Pancreas (tissue), 10 donors: Measurements from ENCODE around the gene PDGFA. TPM values are rescaled to one million over a fixed set of nuclear protein-coding genes. Genes with fewer than 3 reads are reported as not detected.

Experiments used
- ATAC-seq, 4 donors: fragments of 200-7000 bp; cut with Tn5 transposase; one replicate each; pipeline versions ENCODE4 v1.8.0 to v1.9.1; 2020; ENCODE audit warnings: mild to moderate bottlenecking in 4 of 4, moderate library complexity in 4 of 4
- DNase-seq, 6 donors: peaks; one replicate each; pipeline ENCODE4 v3.0.0-alpha.2; 2020
- FAIRE-seq: peaks from 2 replicates; lab custom pipeline; 2012; peaks lifted over from hg19 to GRCh38; lab: Jason Lieb, UNC
- H3K27ac ChIP-seq, 4 donors: fragments of 200-600 bp; sonication (generic); 1 replicate in 3 of 4; 2 replicates in 1 of 4; pipeline versions ENCODE4 v1.5.0 to v1.8.0; 2020
- H3K27me3 ChIP-seq, 4 donors: fragments of 200-600 bp; one replicate each; pipeline ENCODE4 v1.8.0; 2021
- H3K36me3 ChIP-seq, 3 donors: fragments of 200-600 bp; sonication (generic) in 1 of 3; one replicate each; pipeline versions ENCODE4 v1.5.0 to v1.8.0; 2020 to 2021
- H3K4me1 ChIP-seq, 3 donors: fragments of 200-600 bp; one replicate each; pipeline ENCODE4 v1.8.0; 2021
- H3K4me3 ChIP-seq, 4 donors: fragments of 200-600 bp; sonication (generic) in 2 of 4; one replicate each; pipeline versions ENCODE4 v1.5.0 to v1.8.0; 2020 to 2021
- H3K9me3 ChIP-seq, 4 donors: fragments of 200-600 bp; one replicate each; pipeline ENCODE4 v1.8.0; 2021
- WGBS, 2 donors: extraction: QIAGEN DNeasy Blood & Tissue Kit; methylation state at CpG; one replicate each; pipeline ENCODE4 v1.1.7; 2013; 5-methylcytosine and 5-hydroxymethylcytosine counted together
- intact Hi-C, 3 donors: fragments of 100-400 bp; cut with DNase I; formaldehyde crosslinking; loops; one replicate each; pipeline versions ENCODE4 v1.11.1 to v1.14.2; 2022
- polyA plus RNA-seq, 2 donors: library from polyadenylated mRNA; stranded (reverse); fragments of 200-250 nt; gene quantifications; one replicate each; pipeline ENCODE4 v1.2.3, GENCODE V29; 2013
- total RNA-seq, 6 donors: library from RNA; stranded (reverse); fragmentation: NEBNext Ultra II Directional in 4 of 6; extraction: Animal tissue kit (Norgen Biotek cat#: 25700) in 4 of 6; gene quantifications; one replicate each; pipeline versions ENCODE4 v1.2.1 to v1.2.4, GENCODE V29; 2021 to 2023
- TF ChIP-seq, protein P1 (sequence below), 4 donors: fragments of 200-600 bp; sonication (generic) in 3 of 4; IDR thresholded peaks; one replicate each; pipeline versions ENCODE4 v1.5.0 to v1.8.0; 2021; ENCODE audit warnings: antibody characterized with exemption in 4 of 4
- donor health status: healthy with polysubstance abuse.
- donor health status: DM: no; HTN: no; CAD: no; lungs with moderate emphysema.
- donor health status: DM: no; HTN: no; CAD: no.
- donor health status: control.
- donor health status: control.
- donor health status: Bipolar disorder and iron deficiency.
- donor health status: DM: yes; HTN: yes; CAD: no.
- donor health status: DM: no; HTN: no; CAD: no.
- donor health status: DM: no; HTN: no; CAD: no.
- donor health status: DM: yes; HTN: yes; CAD: no.

The PDGFA gene
- total and polyA plus RNA-seq, 8 donors: 53.3 to 175 (median 65.6) TPM

DNA sequence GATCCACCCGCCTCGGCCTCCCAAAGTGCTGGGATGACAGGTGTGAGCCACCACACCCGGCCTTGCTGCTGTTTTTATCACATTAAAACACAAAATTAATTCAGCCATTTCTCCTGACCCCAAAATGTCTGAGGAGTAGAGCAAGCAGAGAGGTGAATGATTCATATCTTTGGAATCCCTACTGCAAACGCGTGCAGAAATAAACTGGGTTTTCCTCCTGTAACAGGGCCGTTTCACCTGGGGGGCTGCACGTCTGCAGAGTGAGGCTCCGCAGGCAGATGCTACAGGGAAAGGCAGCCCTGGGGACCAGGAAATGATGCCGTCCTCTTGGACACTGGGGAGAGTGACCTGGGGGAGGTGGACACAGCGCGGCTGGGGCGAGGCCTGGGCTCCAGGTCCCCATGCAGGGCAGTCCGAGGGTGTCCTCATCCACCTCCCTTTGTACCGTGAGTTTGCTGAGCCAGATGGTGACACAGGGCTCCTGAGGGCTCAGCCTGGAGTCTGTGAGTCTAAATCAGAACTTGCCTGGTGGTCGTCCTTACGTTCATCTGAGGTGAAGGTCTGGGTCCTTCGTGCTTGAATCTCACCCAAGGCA is 41.9 kb downstream of the PDGFA start:
- TF ChIP-seq, protein P1, sequence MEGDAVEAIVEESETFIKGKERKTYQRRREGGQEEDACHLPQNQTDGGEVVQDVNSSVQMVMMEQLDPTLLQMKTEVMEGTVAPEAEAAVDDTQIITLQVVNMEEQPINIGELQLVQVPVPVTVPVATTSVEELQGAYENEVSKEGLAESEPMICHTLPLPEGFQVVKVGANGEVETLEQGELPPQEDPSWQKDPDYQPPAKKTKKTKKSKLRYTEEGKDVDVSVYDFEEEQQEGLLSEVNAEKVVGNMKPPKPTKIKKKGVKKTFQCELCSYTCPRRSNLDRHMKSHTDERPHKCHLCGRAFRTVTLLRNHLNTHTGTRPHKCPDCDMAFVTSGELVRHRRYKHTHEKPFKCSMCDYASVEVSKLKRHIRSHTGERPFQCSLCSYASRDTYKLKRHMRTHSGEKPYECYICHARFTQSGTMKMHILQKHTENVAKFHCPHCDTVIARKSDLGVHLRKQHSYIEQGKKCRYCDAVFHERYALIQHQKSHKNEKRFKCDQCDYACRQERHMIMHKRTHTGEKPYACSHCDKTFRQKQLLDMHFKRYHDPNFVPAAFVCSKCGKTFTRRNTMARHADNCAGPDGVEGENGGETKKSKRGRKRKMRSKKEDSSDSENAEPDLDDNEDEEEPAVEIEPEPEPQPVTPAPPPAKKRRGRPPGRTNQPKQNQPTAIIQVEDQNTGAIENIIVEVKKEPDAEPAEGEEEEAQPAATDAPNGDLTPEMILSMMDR (IDR thresholded peaks at IDR 0.05): no peak
- Histone ChIP-seq H3K4me3 (no peak overlapping the region), H3K9me3 (no peaks in the 10 kb centered on the region), H3K27me3 (no peaks in the 10 kb centered on the region), H3K27ac (no peak overlapping the region), H3K4me1 (peaks cover 0 to 4% (median 4%) of the 10 kb centered on the region in 3 donors), H3K36me3 (no peaks in the 10 kb centered on the region)
- WGBS, 2 donors: 86 to 92% methylated on average over 17 of the region's 17 CpGs
- DNase-seq (peak in 3 of 6 donors; percentile 3 to 45 (median 29)), FAIRE-seq (no peak), ATAC-seq (no peak)
- intact Hi-C loops: no loop called here

DNA sequence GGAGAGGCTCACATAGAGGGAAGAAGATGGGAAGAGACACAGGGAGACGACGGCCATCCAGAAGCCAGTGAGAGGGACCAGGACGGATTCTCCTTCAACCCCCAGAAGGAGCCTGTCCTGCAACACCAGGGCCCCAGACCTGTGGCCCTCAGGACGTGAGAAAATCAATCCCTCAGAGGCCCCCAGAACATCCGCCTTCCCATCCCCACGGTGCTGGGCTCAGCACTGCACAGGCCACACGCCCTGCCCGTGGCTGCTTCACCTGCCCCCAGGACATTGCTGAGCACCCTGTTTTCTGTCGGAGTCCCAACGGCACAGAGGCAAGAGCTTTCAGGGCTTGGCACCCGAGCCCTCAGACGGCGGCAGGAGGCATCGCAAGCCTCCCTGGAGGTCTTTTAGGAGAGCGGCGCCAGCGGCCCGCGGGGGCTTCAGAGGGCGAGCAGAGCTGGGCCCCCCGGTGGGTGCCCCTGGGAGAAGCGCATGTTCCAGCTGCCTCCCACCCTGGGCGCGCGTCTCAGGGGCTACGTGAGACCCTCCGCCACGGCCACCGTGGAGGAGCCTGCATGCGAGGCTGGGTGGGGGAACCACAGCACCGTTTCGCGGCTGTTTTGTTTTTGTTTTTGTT is 42.8 kb downstream of the PDGFA start:
- no peak overlapping the region for H3K4me3 ChIP-seq
- intact Hi-C loops: no loop called here
- H3K4me1 ChIP-seq: peaks cover 0 to 4% (median 4%) of the 10 kb centered on the region in 3 donors
- FAIRE-seq: no peak
- no peaks in the 10 kb centered on the region for H3K36me3 ChIP-seq
- H3K27ac ChIP-seq: no peak overlapping the region
- ATAC-seq: no peak
- DNase-seq: peak in 3 of 6 donors; percentile 15 to 53 (median 41)
- 89 to 91% methylated on average over 33 of the region's 33 CpGs for WGBS, 2 donors
- no peaks in the 10 kb centered on the region for H3K27me3 ChIP-seq
- TF ChIP-seq, protein P1 (IDR thresholded peaks at IDR 0.05): no peak
- no peaks in the 10 kb centered on the region for H3K9me3 ChIP-seq

DNA sequence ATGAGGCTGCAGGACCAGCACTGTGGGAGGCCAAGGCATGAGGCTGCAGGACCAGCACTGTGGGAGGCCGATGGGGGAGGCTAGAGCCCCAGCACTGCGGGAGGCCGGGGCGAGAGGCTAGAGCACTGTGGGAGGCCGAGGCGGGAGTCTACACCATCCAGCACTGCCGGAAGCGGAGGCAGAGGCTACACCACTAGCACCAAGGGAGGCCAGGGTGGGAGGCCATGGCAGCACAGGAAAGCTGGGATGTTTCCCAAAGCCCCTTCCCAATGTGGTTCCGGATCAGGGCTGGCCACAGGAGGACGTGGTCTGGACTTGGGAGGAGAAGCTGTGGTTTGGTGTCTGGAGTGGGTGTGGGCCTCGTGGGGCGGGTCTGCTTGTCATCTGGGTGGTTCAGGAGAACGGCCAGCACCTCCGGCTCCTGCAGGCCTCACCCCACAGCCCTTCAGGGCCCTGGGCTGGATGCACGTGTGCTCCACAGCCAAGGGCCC is 43.6 kb downstream of the PDGFA start:
- ATAC-seq: no peak
- Histone ChIP-seq H3K27me3 (no peaks in the 10 kb centered on the region), H3K9me3 (no peaks in the 10 kb centered on the region), H3K36me3 (no peaks in the 10 kb centered on the region), H3K4me1 (peaks cover 0 to 3% (median 2%) of the 10 kb centered on the region in 3 donors), H3K4me3 (no peak overlapping the region), H3K27ac (no peak overlapping the region)
- intact Hi-C loops: no loop called here
- WGBS, 2 donors: 88 to 89% methylated on average over 15 of the region's 15 CpGs
- DNase-seq: peak in 3 of 6 donors; percentile 26 to 55 (median 28)
- TF ChIP-seq, protein P1 (IDR thresholded peaks at IDR 0.05): no peak
- FAIRE-seq: no peak

DNA sequence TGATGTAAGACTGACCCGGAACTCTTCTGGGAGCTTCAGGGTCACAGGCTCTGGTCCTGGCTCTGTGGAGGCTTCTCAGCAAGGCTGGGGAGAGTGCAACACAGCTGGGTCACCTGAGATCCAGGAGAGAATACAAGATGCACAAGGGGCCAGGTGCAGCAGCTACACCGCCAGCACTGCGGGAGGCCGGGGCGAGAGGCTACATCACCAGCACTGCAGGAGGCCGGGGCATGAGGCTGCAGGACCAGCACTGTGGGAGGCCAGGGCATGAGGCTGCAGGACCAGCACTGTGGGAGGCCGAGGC is 44.3 kb downstream of the PDGFA start:
- H3K4me3 ChIP-seq: no peak overlapping the region
- H3K36me3 ChIP-seq: no peaks in the 10 kb centered on the region
- WGBS, 2 donors: 99 to 100% methylated on average over 5 to 6 of the region's 7 CpGs
- intact Hi-C loops: no loop called here
- FAIRE-seq (no peak), DNase-seq (peak in 1 of 6 donors; percentile 26), ATAC-seq (no peak)
- no peaks in the 10 kb centered on the region for H3K9me3 ChIP-seq
- no peaks in the 10 kb centered on the region for H3K4me1 ChIP-seq
- TF ChIP-seq, protein P1 (IDR thresholded peaks at IDR 0.05): no peak
- H3K27ac ChIP-seq: no peak overlapping the region
- no peaks in the 10 kb centered on the region for H3K27me3 ChIP-seq
